Measurements from ENCODE around the gene ADK. TPM values are rescaled to one million over a fixed set of nuclear protein-coding genes. Genes with fewer than 3 reads are reported as not detected.
A peak's percentile ranks its signal among the peaks of the same experiment; 100 is the strongest.

ADK gene
- 40.2 TPM for total RNA-seq
- long read RNA-seq, transcript ADK-202 (11 exons, 2,083 nt), result major isoform, 35 of 85 reads
- long read RNA-seq, transcript ADK-201 (11 exons, 1,169 nt), result minor isoform, 12 of 85 reads
- long read RNA-seq, partial matches to known transcripts, result 14 of 85 reads
- long read RNA-seq, other reads (novel, unspliced or antisense), result 23 of 85 reads

DNA sequence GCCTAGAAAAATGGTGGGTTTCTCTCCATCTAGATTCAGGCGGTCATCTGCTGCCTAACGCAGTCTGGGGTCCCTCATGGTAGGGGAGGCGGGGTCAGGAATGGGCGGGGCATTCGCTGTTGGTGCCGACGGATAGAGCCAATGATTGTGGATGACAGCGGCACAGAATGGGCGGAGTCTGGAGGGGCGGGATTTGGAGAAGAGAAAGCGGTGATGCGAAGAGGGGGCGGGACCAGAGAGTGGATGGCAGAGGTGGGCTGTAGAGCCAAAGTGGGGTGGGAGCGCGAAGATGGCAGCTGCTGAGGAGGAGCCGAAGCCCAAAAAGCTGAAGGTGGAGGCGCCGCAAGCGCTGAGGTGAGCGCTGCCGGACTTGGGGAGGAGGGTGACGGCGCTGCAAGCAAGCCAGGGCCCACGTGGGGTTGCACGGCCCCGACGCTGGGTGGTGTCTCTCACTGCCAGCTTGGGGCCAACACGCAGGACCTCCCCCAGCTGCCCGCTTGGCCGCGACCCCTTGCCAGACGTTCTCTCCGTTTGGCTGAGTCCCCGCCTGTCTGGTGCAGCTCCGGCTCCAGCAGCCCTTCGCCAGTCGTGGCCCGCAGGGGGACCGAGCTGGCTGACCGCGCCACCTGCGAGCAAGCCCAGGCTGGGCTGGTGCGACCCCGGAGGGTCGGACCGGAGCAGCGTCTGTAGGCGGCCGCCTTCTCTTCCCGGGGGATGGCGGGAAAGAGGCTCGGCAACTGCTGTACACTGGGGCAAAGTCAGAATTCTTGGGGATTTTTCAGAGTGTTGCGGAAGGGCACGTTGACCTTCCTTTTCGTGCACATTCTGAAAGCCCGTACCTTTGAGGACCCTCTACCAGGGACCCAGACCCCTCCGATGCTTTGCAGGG lies at the start of gene ADK:
TSS of gene ADK (plus strand) at position 232 of the 889 bp plus-strand sequence. CDS start at position 290, 58 bp downstream.
- H3K4me1 ChIP-seq, result peaks cover 46% of the 10 kb centered on the region
- DNase-seq (peak; percentile 100), ATAC-seq (peak; percentile 98 to 99)
- H3K27me3 ChIP-seq (ENCODE audit: low read depth), result no peaks in the 10 kb centered on the region
- peak; percentile 37 for TF ChIP-seq CTCF (IDR thresholded peaks at IDR 0.05)
- H3K36me3 ChIP-seq, result peaks cover 11% of the 10 kb centered on the region
- H3K9me3 ChIP-seq, result no peaks in the 10 kb centered on the region
- intact Hi-C loops (cut with DNase I), result no loop called here
- H3K27ac ChIP-seq, result peak within 1 kb of the TSS; percentile 93
- peak within 1 kb of the TSS; percentile 86 for H3K4me3 ChIP-seq

GRCh38 chr10:74103560-74104258 lies 47.3 kb upstream of the ADK start:
- no peak for DNase-seq
- no peak overlapping the region for H3K27ac ChIP-seq
- no peak for ATAC-seq
- H3K36me3 ChIP-seq, result peaks cover 98% of the 10 kb centered on the region
- H3K9me3 ChIP-seq, result no peaks in the 10 kb centered on the region
- no peak overlapping the region for H3K4me3 ChIP-seq
- intact Hi-C loops (cut with DNase I), result no loop called here
- H3K27me3 ChIP-seq (ENCODE audit: low read depth), result no peaks in the 10 kb centered on the region
- peak; percentile 13 for TF ChIP-seq CTCF (IDR thresholded peaks at IDR 0.05)
- H3K4me1 ChIP-seq, result no peaks in the 10 kb centered on the region

DNA sequence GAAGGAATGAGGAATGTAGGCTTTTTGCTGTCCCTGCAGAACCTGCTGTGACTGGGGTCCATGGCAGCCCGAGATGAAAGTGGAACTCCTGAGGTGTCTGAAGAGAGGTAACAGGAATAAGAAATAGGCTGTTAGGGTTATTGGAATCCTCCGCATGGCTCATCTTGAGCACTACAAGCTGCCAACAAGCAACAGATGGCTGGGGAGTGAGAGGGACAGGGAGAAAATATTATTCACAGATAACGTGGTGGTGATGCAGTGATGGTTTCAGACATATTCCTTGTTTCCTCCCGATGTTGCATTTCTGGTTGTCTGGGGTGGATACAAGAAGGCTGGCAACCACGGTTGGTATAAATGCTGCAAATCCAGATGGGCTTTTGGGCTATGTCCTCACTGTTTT lies 46.5 kb upstream of the ADK start:
- ATAC-seq, result no peak
- H3K27ac ChIP-seq, result no peak overlapping the region
- H3K4me1 ChIP-seq, result no peaks in the 10 kb centered on the region
- intact Hi-C loops (cut with DNase I), result no loop called here
- H3K27me3 ChIP-seq (ENCODE audit: low read depth), result no peaks in the 10 kb centered on the region
- H3K4me3 ChIP-seq, result no peak overlapping the region
- peaks cover 98% of the 10 kb centered on the region for H3K36me3 ChIP-seq
- no peaks in the 10 kb centered on the region for H3K9me3 ChIP-seq
- no peak for DNase-seq
- no peak for TF ChIP-seq CTCF (IDR thresholded peaks at IDR 0.05)

DNA sequence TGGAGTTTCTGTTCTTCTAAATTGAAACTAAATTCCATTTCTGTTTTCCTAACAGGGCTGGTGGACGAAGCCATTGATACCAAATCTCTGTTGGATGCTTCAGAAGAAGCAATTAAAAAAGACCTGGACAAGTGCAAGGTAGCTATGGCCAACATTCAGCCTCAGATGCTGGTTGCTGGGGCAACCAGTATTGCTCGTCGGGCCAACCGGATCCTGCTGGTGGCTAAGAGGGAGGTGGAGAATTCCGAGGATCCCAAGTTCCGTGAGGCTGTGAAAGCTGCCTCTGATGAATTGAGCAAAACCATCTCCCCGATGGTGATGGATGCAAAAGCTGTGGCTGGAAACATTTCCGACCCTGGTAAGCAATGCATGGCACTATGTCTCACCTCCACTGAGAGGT lies 46.0 kb upstream of the ADK start:
- DNase-seq, result no peak
- H3K4me1 ChIP-seq, result no peaks in the 10 kb centered on the region
- H3K9me3 ChIP-seq, result no peaks in the 10 kb centered on the region
- no peak overlapping the region for H3K27ac ChIP-seq
- H3K27me3 ChIP-seq (ENCODE audit: low read depth), result no peaks in the 10 kb centered on the region
- peaks cover 98% of the 10 kb centered on the region for H3K36me3 ChIP-seq
- no peak for TF ChIP-seq CTCF (IDR thresholded peaks at IDR 0.05)
- no peak overlapping the region for H3K4me3 ChIP-seq
- no peak for ATAC-seq
- intact Hi-C loops (cut with DNase I), result no loop called here

DNA sequence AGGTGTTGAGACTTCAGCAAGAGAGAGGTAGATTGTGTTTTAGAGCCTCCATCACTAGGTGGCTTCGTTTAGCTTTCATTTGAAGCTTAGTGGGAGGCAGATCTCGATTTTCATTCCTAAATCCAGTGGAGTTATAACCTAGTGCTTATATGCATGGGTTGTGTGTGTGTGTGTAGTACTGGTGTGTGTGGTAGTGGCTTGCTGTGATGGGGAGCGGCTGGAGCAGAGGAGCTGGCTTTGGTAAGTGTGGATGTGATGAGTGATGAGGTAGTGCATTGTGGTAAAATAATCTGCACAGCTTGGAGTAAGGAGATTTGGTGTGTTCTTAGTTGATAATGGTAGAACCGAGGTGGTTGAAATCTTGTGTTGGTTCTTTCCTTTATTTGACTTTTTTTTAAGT lies 43.6 kb upstream of the ADK start:
- intact Hi-C loops (cut with DNase I), result no loop called here

More for the DNA sequence above, 43.6 kb upstream of the ADK start:
- Histone ChIP-seq H3K9me3 (no peaks in the 10 kb centered on the region), H3K27me3 (ENCODE audit: low read depth) (no peaks in the 10 kb centered on the region), H3K36me3 (peaks cover 100% of the 10 kb centered on the region), H3K4me3 (no peak overlapping the region), H3K4me1 (no peaks in the 10 kb centered on the region), H3K27ac (no peak overlapping the region)
- DNase-seq (no peak), ATAC-seq (peak in 1 of 2 donors; percentile 14)
- no peak for TF ChIP-seq CTCF (IDR thresholded peaks at IDR 0.05)
